Hepatocyte (in vitro differentiated cells): ENCODE measurements around the gene TUBGCP3.
"Not testable (repeated sequence)": the region's sequence is repeated elsewhere in the genome, so short reads cannot be mapped to it uniquely, and the experiment has no call there.

ENCODE experiments used
- EZH2 ChIP-seq: fragments of 200-600 bp; sonication (generic); IDR thresholded peaks from 2 replicates; pipeline ENCODE4 v1.6.1; 2016; ENCODE audit warnings: antibody characterized with exemption, mild to moderate bottlenecking, borderline replicate concordance
- EZH2phosphoT487 ChIP-seq: fragments of 200-600 bp; sonication (generic); IDR thresholded peaks from one replicate; pipeline ENCODE4 v1.6.1; 2018; ENCODE audit warnings: antibody characterized with exemption, mild to moderate bottlenecking, low read depth, moderate library complexity; ENCODE audit not compliant: unreplicated experiment, severe bottlenecking
- TF ChIP-seq, protein P1 (sequence below): fragments of 200-600 bp; sonication (generic); IDR thresholded peaks from 2 replicates; pipeline ENCODE4 v1.5.1; 2016; ENCODE audit warnings: antibody characterized with exemption, mild to moderate bottlenecking; ENCODE audit not compliant: poor library complexity

DNA sequence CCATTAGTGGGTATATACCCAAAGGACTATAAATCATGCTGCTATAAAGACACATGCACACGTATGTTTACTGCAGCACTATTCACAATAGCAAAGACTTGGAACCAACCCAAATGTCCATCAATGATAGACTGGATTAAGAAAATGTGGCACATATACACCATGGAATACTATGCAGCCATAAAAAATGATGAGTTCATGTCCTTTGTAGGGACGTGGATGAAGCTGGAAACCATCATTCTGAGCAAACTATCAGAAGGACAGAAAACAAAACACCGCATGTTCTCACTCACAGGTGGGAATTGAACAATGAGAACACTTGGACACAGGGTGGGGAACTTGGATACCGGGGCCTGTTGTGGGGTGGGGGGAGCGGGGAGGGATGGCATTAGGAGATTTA is 39.0 kb downstream of the TUBGCP3 start:
- TF ChIP-seq, protein P1, sequence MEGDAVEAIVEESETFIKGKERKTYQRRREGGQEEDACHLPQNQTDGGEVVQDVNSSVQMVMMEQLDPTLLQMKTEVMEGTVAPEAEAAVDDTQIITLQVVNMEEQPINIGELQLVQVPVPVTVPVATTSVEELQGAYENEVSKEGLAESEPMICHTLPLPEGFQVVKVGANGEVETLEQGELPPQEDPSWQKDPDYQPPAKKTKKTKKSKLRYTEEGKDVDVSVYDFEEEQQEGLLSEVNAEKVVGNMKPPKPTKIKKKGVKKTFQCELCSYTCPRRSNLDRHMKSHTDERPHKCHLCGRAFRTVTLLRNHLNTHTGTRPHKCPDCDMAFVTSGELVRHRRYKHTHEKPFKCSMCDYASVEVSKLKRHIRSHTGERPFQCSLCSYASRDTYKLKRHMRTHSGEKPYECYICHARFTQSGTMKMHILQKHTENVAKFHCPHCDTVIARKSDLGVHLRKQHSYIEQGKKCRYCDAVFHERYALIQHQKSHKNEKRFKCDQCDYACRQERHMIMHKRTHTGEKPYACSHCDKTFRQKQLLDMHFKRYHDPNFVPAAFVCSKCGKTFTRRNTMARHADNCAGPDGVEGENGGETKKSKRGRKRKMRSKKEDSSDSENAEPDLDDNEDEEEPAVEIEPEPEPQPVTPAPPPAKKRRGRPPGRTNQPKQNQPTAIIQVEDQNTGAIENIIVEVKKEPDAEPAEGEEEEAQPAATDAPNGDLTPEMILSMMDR, result not testable (repeated sequence)
- not testable (repeated sequence) for TF ChIP-seq EZH2phosphoT487, EZH2
